NCI-H748 (cell line): ENCODE measurements around the gene C1QL1.

Source experiments
- DNase-seq: peaks from one replicate; lab custom pipeline; 2025; ENCODE audit not compliant: unreplicated experiment; lab: John Stamatoyannopoulos, UW

C1QL1 gene

DNA sequence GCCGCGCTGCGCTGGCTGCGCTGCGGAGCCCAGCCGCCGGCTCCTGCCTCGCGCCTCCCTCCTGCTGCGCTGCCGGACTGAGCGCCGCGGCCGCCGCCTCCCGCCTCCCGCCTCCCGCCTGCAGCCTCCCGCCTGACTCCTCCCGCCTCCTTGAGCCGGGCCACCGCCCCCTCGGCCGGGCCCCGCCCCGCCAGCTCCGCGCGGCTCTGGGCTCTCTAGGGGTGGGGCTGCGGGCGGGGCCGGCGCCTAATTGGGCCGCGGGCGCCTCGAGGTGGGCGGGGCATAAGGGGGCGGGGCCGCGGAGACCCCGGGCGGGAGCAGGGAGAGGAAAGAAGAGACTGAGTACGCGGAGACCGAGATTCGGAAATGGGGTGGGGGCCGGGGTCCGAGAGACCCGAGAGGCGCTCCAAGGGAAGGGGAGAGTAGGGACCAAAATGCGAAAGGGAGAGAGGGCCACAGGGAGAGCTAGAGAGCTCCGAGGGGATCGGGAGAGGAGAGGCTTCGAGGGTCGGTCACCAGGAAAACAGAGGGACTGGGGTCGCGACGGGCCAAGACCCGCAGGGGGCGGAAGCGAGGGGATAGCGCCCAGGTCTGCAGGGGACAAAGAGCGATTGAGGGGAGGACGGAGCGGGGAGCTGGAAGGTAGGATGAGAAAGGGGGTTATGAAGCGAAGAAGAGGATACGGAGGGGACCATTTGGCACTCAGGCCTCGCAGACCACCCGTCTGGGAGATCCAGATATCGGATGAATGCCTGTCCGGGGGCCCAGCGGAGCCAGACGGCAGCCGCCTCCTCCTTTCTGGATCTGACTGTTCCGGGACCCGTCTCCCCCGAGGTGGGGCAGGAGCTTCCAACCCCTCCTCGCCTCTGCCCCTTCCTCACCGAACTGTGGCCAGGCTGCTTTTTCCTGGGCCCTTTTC is at the start of gene C1QL1:
C1QL1 (minus strand) TSS at position 79 of the 919 bp plus-strand sequence. CDS start 255 bp downstream, outside the sequence.
- peak; percentile 92 for DNase-seq

DNA sequence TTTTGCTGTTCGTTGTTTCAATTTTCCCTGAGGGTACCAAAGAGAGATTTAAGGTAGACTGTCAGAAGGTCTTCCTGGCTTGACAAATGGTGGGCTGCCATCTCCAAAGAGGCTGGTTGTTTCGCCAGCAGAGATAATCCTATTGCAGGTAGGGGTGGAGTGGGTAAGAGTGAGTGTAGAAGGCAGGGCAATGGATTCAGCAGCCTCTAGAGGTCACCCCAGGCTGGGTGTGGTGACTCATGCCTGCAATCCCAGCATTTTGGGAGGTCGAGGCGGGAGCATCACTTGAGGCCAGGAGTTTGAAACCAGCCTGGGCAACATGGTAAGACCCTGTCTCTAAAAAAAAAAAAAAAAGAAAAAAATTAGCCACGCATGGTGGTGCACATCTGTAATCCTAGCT is 48.7 kb upstream of the C1QL1 start:
- no peak for DNase-seq

DNA sequence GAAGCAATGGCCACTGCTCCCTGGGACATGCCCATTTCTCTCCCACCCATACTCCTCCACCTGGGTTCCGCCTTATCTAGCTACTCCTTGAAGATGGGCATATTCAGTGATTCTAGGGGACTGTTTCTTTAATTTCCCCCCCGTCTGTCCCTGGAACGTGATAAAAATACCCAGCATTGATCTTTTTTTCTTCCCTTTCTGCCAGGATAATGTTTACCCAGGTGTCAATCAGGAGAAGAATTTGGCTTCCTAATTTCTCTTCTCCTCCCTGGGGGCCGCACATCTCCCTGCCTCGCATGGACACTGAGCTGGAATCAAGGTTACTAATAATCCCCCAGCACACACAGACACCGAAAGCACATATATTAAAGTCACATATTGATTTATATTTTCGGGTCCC is 48.1 kb upstream of the C1QL1 start:
- DNase-seq: no peak

DNA sequence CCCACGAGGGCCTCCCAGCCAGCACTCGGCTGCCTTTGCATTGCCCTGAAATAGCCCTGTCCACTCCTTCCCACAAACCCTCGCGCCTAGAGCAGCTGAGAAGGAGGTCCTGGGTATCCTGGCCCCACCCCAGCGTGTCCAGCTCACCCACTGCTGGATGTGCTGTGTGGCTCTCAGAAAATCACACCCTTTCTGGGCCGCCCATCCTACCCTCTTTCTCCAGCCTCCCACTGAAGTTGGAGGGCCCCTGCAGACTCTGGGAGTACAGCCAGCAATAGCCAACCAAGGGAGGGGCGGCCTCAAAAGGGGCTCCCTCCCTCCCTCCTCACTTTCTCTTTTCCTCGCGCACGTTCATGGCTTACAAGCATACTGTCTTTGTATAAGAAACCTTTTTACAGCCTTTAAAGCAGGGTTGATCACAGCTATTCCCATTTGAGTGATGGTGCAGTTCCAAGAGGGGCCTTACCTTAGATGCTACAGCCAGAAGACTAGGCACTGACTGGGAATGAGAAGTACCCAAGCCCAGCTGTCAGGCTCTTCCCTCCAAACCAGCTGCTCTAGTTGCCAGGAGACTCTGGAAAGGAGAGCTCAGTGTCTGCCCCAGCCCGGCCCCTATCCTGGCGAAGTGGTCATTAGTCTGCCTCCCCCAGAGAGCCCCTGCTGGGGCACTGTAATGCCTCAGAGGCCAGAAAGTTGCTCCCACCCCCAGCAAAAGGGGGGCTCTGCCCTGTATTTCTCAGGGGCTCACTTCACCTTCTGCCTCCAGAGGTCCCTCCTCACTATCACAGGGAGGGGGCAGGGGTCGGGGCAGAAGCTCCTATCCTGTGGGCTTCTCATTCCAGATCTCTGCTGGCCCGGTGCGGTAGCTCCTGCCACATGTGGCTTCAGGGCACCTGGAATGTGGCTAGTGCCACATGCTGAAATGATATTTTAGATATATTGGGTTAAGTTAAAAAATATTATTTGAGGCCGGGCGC is 45.2 kb upstream of the C1QL1 start:
- DNase-seq: peak; percentile 23

DNA sequence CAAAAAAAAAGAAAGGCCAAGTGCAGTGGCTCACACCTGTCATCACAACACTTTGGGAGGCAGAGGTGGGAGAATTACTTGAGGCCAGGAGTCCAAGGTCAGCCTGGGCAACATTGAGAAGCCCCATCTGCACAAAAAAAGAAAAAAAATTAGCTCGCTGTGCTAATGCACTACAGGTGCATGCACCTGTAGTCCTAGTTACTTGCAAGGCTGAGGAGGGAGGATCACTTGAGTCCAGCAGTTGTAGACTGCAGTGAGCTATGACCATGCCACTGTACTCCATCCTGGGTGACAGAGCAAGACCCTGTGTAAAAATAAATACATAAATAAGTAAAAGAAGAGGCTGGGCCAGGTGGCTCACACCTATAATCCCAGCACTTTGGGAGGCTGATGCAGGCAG is 43.7 kb upstream of the C1QL1 start:
- no peak for DNase-seq

DNA sequence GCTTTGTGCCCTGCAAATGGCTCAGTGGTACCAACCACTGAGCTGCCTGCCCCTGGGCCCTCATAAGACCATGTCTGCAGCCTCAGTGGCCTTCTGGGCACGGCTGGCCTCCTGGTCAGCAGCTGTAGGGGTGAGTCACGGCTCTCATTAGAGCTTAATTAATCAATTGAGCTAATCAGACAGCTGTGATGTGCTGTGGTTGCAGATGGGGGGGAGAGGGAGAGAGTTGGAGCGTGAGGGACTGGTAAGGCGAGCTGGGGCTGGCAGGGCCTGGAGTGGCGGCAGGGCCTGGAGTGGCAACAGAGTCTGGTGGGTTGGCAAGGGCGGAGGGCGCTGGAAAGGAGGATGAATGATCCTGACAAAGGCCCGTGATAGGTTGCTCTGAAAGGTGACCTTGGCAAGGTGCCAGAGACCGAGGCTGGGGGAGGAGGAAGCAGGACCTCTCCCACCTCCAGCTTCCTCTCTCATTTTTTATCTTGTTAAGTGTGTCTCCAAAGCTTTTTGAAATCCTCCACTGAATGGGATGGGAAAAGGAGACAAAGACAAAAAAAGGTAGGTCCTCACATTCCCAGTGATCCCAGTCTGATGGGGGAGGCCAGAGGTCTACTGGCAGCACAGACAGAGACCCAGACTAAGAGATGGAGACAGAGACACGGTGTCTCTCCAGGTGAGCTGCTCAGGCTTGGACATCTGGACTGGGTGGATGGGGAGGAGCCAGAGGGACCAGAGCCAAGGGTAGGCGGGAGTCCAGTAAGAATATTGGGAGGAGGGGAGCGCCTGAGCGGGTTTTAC is 41.8 kb upstream of the C1QL1 start:
- DNase-seq: no peak

DNA sequence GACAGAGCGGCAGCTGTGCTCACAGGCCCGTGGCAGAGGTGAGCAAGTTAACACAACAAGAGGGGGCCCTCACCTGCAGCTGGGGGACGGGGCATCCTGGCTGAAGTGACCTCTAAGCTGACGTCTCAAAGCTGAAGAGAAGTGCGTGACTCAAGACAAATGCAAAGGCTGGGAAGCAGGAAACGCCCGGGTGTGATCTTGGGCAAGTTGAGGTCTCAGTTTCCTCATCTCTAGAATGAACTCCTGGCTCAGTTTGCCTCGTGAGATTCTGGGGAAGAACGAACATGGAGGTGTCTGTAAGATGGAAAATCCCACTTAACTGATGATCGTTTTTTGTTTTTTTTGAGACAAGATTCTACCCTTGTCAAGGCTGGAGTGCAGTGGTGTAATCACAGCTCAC is 40.1 kb upstream of the C1QL1 start:
- DNase-seq: no peak

DNA sequence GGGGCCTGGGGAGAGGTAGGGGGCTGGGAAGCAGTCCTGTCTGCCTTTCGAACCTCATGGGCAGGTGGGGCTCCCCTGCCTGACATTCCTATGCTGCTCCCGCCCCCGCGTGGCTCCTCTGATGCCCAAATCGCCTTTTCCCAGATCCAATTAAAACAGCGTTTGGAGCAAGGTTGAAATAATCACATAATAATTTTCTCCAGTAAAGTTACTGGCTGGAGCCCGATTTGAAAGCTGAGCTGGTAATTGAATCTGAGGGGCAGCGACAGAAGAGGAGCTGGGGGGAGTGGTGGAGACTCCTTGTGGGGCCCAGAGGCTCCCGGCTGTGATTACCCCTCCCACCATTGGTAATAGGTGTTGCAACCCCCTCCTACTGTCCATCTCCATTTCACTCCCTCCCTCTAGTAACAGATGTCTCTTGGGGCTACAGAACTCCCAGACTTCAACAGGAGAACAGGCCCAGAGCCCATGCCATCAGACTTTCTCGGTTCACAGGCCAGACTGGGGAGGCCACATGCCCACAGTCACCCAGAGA is 38.9 kb upstream of the C1QL1 start:
- DNase-seq: no peak

DNA sequence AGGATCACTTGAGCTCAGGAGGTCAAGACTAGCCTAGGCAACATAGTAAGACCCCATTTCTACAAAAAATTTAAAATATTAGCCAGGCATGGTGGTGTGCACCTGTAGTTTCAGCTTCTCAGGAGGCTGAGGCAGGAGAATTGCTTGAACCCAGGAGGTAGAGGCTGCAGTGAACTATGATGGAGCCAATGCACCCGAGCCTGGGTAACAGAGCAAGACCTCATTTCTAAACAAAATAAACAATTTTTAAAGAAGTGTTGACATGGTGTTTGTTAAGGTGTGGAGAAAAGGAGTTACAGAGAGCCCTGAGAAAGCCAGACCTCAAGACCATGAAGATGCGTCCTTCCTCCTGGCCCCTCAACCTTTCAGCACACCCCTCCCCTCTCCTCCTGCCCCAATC is 37.6 kb upstream of the C1QL1 start:
- DNase-seq: no peak

DNA sequence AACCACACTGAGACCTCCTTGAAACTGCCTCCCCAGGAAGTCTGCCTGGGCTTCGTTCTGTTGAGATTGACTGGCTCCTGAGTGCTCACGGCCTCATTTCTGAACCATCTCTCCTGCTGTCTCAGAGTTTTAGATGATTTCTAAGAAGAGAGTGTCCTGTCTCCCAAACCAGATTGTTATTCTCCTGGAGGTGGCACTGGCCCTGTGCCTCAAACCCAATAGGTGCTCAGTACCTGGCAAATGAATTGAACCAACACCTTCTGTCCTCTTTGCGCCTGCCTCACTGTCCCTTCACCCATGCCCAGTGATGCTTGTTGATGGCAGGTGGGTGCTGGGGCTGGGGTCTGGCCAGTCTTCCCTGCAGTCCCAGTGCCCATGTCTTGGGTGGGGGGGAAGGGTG is 36.3 kb upstream of the C1QL1 start:
- DNase-seq: no peak

DNA sequence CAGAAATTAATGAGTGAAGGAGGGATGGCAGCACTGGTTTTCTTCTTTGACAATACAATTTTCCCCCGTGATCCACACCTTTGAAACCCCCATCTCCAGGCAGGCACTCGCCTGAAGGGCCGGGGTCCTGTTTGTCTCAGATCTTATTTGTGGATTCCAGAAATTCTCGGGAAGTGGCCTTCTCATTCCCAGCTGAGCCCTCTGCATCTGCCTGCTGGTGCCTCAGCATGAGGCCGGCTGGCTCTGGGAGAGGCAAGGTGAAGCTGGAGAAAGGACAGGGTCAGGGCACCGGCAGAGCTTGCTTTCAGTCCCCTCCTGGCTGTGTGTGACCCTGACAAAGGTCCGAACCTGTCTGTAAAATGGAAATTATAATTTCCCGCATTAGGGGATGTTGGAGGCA is 35.8 kb upstream of the C1QL1 start:
- no peak for DNase-seq

DNA sequence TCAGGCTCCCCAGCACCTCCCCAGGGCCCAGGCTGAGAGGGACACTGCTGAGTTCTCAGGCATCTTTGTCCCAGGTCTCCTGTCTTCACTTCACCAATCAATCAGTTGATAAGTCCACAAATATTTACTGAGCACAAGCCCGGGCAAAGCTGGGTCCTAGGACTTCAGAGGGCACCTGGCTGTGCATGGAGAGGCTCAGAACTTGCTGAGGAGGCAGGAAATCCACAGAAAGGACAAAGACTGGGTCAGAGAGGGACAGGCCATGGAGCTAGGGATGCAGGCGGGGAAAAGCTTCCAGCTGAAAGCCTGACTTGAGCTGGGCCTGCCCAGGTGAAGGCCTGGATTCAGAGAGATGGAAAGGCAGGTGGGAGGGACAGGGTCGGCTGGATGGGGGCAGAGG is 33.2 kb upstream of the C1QL1 start:
- DNase-seq: no peak

DNA sequence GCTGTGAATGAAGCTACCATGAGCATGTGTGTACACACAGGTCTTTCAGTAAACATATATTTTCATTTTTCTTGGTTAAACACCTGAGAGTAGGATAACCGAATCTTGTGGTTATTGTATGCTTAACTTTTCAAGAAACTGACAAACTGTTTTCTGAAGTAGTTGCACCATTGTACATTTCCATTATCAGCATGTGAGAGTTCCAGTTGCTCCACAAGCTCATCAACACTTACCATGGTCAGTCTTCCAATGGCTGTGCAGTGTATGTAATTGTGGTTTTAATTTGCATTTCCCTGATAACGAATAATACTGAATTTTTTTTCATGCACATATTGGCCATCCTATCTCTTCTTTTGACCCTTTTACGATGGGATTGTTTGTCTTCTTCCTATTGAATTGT is 31.3 kb upstream of the C1QL1 start:
- no peak for DNase-seq

DNA sequence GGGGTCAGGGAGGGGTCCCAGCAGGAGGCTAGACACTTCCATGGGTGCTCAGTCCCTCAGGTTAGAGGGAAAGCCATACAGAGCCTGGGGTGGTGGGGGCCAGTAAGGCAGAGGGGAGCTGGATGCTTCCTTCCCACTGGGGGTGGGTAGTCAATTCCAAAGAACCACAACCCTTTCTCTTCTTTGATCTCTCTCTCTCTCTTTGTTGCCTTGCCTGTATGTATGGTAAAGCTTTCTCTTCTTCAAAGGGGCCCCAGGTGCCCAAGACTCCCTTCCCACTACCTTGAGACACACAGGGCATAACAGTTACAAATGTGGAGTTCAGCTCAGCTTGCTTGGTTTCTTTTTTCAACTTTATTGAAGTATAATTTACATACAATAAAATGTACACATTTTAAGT is 30.5 kb upstream of the C1QL1 start:
- no peak for DNase-seq

DNA sequence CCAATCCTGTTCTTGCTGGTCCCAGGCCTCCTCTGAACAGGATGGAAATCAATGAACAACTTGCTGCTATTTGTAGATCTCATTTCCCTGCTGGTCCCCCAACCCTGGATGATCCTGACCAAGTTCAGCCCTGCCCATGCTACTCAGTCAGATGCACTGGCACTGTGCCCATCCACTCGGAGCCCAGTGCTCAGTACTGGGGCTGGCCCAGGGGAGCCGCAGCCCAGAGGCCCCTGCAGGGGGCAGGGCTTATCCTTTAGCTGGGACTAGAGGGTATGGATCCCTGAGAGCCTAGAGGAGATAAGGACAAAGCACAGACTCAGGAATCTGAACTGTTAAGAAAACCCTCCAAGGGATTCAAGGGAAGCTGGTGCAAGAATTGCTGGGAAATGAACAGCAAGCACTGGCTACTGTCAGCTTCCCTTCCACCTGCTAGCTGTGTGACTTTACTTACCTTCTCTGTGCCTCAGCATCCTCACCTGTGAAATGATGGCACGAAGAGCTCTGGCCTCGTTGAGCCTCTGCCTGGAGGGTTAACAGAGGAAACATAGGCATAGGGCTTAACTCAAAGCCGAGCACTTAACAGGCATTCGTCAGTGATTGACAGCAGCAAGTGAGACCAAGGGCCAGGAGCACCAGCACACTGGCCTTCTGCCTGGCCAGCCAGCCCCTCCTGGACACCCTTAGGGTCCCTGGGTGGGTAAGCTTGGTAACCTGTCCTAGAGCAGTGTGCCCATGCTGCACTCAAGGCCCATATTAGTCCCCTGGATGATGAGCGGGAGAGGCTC is 29.8 kb upstream of the C1QL1 start:
- DNase-seq: no peak

DNA sequence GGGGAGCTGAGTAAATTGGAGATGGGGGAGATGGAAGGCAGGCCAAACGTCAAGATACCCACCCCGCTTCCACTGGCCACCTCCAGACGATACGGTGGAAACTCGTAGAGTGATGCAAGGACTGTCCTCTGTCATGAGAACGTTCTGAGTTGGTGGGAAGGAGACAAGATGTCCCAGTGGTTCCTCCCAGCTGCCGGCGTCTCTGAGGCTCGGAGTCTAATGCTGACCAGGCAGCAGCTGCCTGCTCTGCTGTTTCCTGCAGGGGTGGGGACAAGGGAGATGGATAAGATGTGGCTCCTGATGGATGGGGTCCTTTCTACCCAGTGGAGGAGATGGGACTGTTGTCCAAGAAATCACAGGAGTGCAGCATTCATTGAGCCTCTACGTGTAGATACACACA is 28.2 kb upstream of the C1QL1 start:
- DNase-seq: no peak

DNA sequence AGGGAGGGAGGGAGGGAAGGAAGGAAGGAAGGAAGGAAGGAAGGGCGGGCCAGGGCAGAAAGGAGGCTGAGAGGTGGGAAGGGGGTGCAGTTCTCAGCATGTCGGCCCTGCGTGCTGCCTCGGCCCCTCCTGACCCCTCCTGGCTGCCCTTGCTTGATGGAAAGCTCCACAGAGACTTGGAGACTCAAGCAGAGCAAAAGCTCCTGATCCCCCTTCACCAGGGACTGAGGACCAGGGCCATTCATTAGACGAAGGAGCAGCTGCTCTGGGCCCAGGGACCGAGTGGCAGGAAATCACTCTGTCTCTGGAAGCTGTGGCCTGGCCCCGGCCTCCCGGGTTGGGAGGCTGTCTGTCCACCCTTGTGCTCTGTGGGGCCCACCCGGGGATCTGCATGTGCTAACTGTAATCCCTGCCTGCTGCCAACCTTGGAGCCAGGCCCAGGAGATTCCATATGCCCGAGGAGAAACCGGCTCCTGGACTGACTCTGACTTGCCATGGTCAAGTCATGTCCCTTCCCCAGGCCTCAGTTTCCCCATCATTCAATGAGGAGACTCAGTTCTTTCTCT is 27.4 kb upstream of the C1QL1 start:
- no peak for DNase-seq

DNA sequence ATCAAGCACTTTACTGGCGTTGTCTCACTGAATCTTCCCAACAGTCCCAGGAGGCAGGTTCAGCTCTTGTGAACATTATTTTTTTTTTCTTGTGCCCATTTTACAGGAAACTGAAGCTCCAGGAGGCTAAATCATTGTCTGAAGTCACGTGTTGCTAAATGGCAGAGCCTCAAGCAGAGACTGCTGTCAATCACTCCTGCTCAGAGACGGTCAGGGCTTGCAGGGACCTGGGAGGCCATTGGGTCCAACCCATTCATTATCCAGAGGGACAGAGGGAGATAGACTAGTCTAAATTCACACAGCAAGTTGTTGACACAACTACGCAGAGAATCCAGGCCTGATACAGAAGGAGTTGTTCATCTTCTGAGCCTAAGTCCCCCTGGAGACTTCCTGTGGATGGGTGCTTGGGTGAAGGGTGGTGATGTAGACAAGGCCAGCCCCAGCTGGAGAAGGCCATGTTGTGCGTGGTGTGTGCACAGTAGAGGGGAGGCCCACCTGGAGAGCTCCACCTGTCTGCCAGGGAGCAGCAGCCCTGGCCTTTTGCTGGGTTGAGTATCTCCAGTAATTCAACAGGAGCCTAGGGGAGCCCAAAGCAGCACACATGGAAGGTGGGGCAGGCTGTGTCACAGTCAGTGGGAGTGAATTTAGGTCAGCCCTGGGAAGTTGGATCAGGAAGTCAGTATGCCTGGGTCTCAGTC is 24.3 kb upstream of the C1QL1 start:
- no peak for DNase-seq

DNA sequence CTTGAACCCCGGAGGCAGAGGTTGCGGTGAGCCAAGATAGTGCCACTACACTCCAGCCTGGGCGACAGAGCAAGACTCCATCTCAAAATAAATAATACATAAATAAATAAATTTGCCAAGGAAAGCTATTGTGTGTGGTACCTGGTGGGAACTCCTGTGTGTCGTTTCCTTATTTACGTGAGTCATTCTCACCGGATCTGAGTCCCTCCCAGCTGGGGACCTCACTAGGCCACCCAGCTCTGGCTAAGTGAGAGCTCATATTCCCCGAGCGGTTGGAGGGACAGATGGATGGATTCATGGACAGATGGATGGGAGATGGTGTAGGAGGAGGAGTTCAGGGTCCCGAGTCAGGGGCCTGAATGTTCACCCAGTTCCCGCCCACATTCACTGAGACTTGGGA is 22.9 kb upstream of the C1QL1 start:
- DNase-seq: no peak
